Body of pancreas (tissue), 4 donors: ENCODE results near the gene BEST2. TPM values are rescaled to one million over a fixed set of nuclear protein-coding genes. Genes with fewer than 3 reads are reported as not detected.
"Not testable (repeated sequence)": the region's sequence is repeated elsewhere in the genome, so short reads cannot be mapped to it uniquely, and the experiment has no call there.

Source experiments
- ATAC-seq: fragments of 150-250 bp; one replicate; pipeline ENCODE4 v1.9.1; 2016
- DNase-seq, 4 donors: peaks; one replicate each; pipeline ENCODE4 v3.0.0-alpha.2; 2019
- H3K27ac ChIP-seq, 4 donors: fragments of 200-600 bp; sonication (generic); 1 replicate in 3 of 4; 2 replicates in 1 of 4; pipeline versions ENCODE4 v1.5.1 to v1.6.1; 2016 to 2019; ENCODE audit warnings: mild to moderate bottlenecking in 1 of 4, mixed read lengths in 1 of 4, moderate library complexity in 1 of 4
- H3K27me3 ChIP-seq, 2 donors: fragments of 200-600 bp; sonication (generic); one replicate each; pipeline ENCODE4 v1.6.0; 2016; ENCODE audit warnings: mild to moderate bottlenecking in 1 of 2
- H3K36me3 ChIP-seq, 2 donors: fragments of 200-600 bp; sonication (generic); replicated peaks in 1 of 2; 2 replicates each; pipeline ENCODE4 v1.5.1; 2016; ENCODE audit warnings: low read depth in 2 of 2; ENCODE audit not compliant: insufficient read depth in 1 of 2
- H3K4me1 ChIP-seq: fragments of 200-600 bp; sonication (generic); one replicate; pipeline ENCODE4 v1.6.0; 2016
- H3K4me3 ChIP-seq, 2 donors: fragments of 200-600 bp; sonication (generic); 1 replicate in 1 of 2; 2 replicates in 1 of 2; pipeline ENCODE4 v1.5.1; 2016 to 2019
- H3K9me3 ChIP-seq, 3 donors: fragments of 200-600 bp; sonication (generic); 1 replicate in 2 of 3; 2 replicates in 1 of 3; pipeline ENCODE4 v1.5.1; 2016
- POLR2A ChIP-seq, 3 donors: fragments of 450-650 bp; IDR thresholded peaks; one replicate each; pipeline ENCODE4 v1.6.1; 2016; ENCODE audit warnings: antibody characterized with exemption in 3 of 3, mild to moderate bottlenecking in 2 of 3
- WGBS, 2 donors: methylation state at CpG; one replicate each; pipeline ENCODE4 v1.1.5; 2017; 5-methylcytosine and 5-hydroxymethylcytosine counted together
- intact Hi-C: fragments of 100-400 bp; cut with DNase I; formaldehyde crosslinking; loops from one replicate; pipeline ENCODE4 v1.15.1; 2023
- total RNA-seq, 2 donors: library from RNA; depleted of rRNA; stranded (reverse); fragments of >200 nt; gene quantifications; one replicate each; pipeline ENCODE4 v1.1.0, GENCODE V29; 2016
- TF ChIP-seq, protein P1 (sequence below), 7 experiments: fragments of 450-650 bp in 4 of 7; fragments of 200-600 bp in 3 of 7; sonication (generic) in 3 of 7; IDR thresholded peaks; one replicate each; pipeline ENCODE4 v1.5.1; 2016 to 2019; ENCODE audit warnings: antibody characterized with exemption in 7 of 7

BEST2 gene
- total RNA-seq, 2 donors from 2014 or later = not detected

- peak; percentile 19 for ATAC-seq
- no peak overlapping the region for H3K4me3 ChIP-seq
Observed at GRCh38 chr19:12796146-12797071, 44.8 kb downstream of the BEST2 start.

GRCh38 chr19:12797141-12797587, 45.6 kb downstream of the BEST2 start:
- DNase-seq = no peak
- no peaks in the 10 kb centered on the region for H3K27me3 ChIP-seq
- H3K9me3 ChIP-seq = no peaks in the 10 kb centered on the region
- peaks cover 39% of the 10 kb centered on the region for H3K4me1 ChIP-seq
- no peak overlapping the region for H3K27ac ChIP-seq
- WGBS, 2 donors = 88 to 93% methylated on average over 6 of the region's 6 CpGs
- no peak overlapping the region for H3K4me3 ChIP-seq
- no peak for ATAC-seq
- TF ChIP-seq POLR2A (IDR thresholded peaks at IDR 0.05) = no peak
- TF ChIP-seq, protein P1, sequence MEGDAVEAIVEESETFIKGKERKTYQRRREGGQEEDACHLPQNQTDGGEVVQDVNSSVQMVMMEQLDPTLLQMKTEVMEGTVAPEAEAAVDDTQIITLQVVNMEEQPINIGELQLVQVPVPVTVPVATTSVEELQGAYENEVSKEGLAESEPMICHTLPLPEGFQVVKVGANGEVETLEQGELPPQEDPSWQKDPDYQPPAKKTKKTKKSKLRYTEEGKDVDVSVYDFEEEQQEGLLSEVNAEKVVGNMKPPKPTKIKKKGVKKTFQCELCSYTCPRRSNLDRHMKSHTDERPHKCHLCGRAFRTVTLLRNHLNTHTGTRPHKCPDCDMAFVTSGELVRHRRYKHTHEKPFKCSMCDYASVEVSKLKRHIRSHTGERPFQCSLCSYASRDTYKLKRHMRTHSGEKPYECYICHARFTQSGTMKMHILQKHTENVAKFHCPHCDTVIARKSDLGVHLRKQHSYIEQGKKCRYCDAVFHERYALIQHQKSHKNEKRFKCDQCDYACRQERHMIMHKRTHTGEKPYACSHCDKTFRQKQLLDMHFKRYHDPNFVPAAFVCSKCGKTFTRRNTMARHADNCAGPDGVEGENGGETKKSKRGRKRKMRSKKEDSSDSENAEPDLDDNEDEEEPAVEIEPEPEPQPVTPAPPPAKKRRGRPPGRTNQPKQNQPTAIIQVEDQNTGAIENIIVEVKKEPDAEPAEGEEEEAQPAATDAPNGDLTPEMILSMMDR (IDR thresholded peaks at IDR 0.05) = no peak
- intact Hi-C loops = no loop called here
- no peaks in the 10 kb centered on the region for H3K36me3 ChIP-seq

More at GRCh38 chr19:12796146-12797071, 44.8 kb downstream of the BEST2 start:
- WGBS, 2 donors = 11% methylated on average over 11 to 18 of the region's 18 CpGs
- no peaks in the 10 kb centered on the region for H3K27me3 ChIP-seq
- H3K27ac ChIP-seq = peak overlapping the region in 2 of 4 donors; percentile 22 to 94
- peak; percentile 24 to 43 (median 34) for TF ChIP-seq POLR2A (IDR thresholded peaks at IDR 0.05)
- TF ChIP-seq, protein P1 (IDR thresholded peaks at IDR 0.05) = peak; percentile 79 to 99 (median 98)
- intact Hi-C loops = no loop called here
- peak; percentile 79 to 86 (median 81) for DNase-seq
- H3K4me1 ChIP-seq = peaks cover 37% of the 10 kb centered on the region
- H3K36me3 ChIP-seq = no peaks in the 10 kb centered on the region
- H3K9me3 ChIP-seq = no peaks in the 10 kb centered on the region

DNA sequence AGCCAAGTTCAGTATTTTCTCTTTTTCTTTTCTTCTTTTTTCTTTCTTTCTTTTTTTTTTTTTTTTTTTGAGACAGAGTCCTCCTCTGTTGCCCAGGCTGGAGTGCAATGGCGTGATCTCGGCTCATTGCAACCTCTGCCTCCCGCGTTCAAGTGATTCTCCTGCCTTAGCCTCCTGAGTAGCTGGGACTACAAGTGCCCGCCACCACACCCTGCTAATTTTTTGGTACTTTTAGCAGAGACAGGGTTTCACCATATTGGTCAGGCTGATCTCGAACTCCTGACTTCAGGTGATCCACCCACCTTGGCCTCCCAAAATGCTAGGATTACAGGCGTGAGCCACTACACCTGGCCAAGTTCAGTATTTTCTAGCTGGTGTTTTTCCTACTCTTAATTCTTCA, 46.0 kb downstream of the BEST2 start:
- peaks cover 44% of the 10 kb centered on the region for H3K4me1 ChIP-seq
- H3K27ac ChIP-seq, ATAC-seq, H3K27me3 ChIP-seq, H3K36me3 ChIP-seq, intact Hi-C loops, H3K4me3 ChIP-seq, DNase-seq, H3K9me3 ChIP-seq: not testable (repeated sequence)
- WGBS, 2 donors = 93 to 95% methylated on average over 7 of the region's 7 CpGs

DNA sequence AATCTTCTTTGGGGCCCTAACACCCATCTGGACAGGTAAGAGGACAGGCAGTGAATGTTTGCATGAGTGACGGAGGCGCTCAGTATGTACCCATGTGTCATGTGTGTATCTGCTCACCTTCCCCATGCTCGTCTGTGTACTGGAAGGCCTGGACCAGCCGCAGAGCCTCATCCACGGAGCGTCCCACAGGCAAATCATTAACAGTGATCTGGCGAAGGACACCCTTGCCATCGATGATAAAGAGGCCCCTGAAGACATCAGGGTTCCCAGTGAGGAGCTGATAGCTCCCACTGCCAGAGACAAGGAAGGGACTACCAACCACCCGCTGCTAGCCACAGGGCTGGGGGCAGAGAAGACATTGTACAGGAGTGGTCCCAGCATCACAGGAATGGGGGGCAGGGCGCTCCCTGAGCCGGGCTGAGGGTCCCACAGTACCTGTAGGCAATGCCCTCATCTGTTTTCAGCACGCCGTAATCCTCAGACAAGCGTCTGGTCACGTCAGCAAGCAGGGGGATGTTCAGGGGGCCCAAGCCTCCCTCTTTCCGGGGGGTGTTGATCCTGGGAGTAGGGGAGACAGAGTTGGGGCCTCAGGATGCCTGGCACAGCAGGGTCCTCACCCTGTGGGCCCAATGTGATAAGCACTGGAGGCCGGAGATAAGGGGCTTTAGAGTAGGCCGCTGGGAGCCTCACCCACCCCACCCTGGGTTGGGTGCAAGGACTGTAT, 48.3 kb downstream of the BEST2 start:
- Histone ChIP-seq H3K9me3 (no peaks in the 10 kb centered on the region), H3K27me3 (no peaks in the 10 kb centered on the region), H3K36me3 (no peaks in the 10 kb centered on the region), H3K4me3 (no peak overlapping the region), H3K4me1 (peaks cover 34% of the 10 kb centered on the region), H3K27ac (no peak overlapping the region)
- ATAC-seq (no peak), DNase-seq (no peak)
- intact Hi-C loops = loop anchor here (5.0 kb wide), 1 partner anchor 38 kb away; no protein-coding TSS in a partner anchor
- 62 to 67% methylated on average over 11 to 18 of the region's 18 CpGs for WGBS, 2 donors
- TF ChIP-seq, protein P1 (IDR thresholded peaks at IDR 0.05) = no peak
- no peak for TF ChIP-seq POLR2A (IDR thresholded peaks at IDR 0.05)

DNA sequence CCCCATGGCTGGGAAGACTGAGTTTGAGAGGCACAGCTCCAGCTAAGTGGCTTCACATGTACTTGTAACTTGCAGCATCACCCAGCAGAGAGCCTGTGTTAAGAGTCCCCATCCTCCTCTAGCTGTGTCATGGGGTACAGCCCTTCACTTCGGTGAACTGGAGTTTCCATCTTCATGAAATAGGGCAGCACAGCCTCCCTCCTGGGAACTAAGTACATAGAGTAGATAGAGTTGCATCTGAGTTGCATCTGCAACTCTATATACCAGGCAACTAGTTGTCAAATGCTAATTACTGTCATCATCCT, 48.8 kb downstream of the BEST2 start:
- intact Hi-C loops = loop anchor here (5.0 kb wide), 1 partner anchor 38 kb away; no protein-coding TSS in a partner anchor
- ATAC-seq (no peak), DNase-seq (no peak)
- peak overlapping the region in 2 of 4 donors; percentile 74 to 80 for H3K27ac ChIP-seq
- H3K4me1 ChIP-seq = peaks cover 33% of the 10 kb centered on the region
- 67% methylated on average over 1 of the region's 1 CpG; no CpG with 5 or more reads in 1 of the 2 donors for WGBS, 2 donors
- no peaks in the 10 kb centered on the region for H3K27me3 ChIP-seq
- TF ChIP-seq, protein P1 (IDR thresholded peaks at IDR 0.05) = no peak
- TF ChIP-seq POLR2A (IDR thresholded peaks at IDR 0.05) = no peak
- no peaks in the 10 kb centered on the region for H3K36me3 ChIP-seq
- no peak overlapping the region for H3K4me3 ChIP-seq
- H3K9me3 ChIP-seq = no peaks in the 10 kb centered on the region
